Measurements from ENCODE around the gene SMAD1.
"Not testable (repeated sequence)": the region's sequence is repeated elsewhere in the genome, so short reads cannot be mapped to it uniquely, and the experiment has no call there.

Gene SMAD1

DNA sequence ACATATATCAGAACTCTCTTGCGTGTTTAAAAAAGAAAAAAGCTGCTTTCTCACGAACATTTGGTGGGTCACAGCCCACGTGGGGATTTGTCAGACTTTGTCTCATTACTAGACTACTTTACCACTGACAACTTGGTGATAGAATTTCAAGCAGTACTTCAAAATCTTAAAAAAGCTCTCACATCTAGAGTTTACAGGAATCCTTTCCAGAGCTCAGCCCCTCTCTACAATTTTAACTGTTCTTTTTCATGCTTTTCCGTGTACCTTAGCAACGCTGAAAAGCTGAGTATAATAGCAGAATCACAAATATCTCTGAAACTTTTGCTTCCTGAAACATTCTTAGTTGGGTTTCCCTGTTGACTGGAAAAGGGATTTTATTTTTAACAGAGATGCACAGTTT is 50.2 kb downstream of the SMAD1 start:
- Histone ChIP-seq H3K79me2 (ENCODE audit: insufficient read depth, low read length) (peaks cover 19% of the 10 kb centered on the region), H3K4me2 (ENCODE audit: low read depth, low read length, poor library complexity, severe bottlenecking) (no peak overlapping the region), H3K36me3 (ENCODE audit: insufficient read depth, low read length) (no peaks in the 10 kb centered on the region), H3K9me2 (replicated peaks; ENCODE audit: low read depth, low read length) (no peaks in the 10 kb centered on the region), H2AFZ (ENCODE audit: low read length) (no peak overlapping the region), H3K9me3 (ENCODE audit: insufficient read depth, low read depth, low read length) (no peaks in the 10 kb centered on the region), H3K4me1 (ENCODE audit: insufficient read depth, low read length, poor library complexity, severe bottlenecking) (no peaks in the 10 kb centered on the region), H3K4me3 (ENCODE audit: low read length, poor library complexity, severe bottlenecking) (no peak overlapping the region), H3K27me3 (ENCODE audit: insufficient read depth, low read length, poor library complexity, severe bottlenecking) (no peaks in the 10 kb centered on the region), H4K20me1 (ENCODE audit: insufficient read depth, low read length, poor library complexity, severe bottlenecking) (no peaks in the 10 kb centered on the region), H3F3A (ENCODE audit: low read depth) (no peaks in the 10 kb centered on the region), H3K9ac (ENCODE audit: low read depth, low read length, poor library complexity, severe bottlenecking) (no peak overlapping the region)
- TF ChIP-seq EZH2phosphoT487 (IDR thresholded peaks at IDR 0.05; ENCODE audit: borderline replicate concordance), result no peak
- TF ChIP-seq, protein P1, sequence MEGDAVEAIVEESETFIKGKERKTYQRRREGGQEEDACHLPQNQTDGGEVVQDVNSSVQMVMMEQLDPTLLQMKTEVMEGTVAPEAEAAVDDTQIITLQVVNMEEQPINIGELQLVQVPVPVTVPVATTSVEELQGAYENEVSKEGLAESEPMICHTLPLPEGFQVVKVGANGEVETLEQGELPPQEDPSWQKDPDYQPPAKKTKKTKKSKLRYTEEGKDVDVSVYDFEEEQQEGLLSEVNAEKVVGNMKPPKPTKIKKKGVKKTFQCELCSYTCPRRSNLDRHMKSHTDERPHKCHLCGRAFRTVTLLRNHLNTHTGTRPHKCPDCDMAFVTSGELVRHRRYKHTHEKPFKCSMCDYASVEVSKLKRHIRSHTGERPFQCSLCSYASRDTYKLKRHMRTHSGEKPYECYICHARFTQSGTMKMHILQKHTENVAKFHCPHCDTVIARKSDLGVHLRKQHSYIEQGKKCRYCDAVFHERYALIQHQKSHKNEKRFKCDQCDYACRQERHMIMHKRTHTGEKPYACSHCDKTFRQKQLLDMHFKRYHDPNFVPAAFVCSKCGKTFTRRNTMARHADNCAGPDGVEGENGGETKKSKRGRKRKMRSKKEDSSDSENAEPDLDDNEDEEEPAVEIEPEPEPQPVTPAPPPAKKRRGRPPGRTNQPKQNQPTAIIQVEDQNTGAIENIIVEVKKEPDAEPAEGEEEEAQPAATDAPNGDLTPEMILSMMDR (conservative IDR thresholded peaks at IDR 0.05; ENCODE audit: low read length), result no peak

DNA sequence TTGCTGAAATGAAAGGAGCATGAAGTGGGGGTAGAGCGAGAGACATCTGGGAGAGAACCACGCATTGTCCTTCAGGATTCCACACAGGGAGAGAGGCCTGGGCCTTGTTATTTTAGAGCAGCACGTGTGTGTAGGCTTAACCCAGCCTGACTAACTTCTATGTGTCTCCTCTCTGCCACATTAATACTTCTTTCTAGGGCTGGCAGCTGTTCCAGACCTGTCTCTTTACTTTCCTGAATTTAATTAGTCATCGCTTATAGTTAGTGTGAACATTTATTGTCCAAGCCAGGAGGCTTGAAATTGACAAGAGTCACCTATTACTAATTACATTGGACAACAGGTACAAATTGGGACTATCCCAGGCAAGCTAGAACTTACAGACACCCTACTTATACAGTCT is 51.3 kb downstream of the SMAD1 start:
- Histone ChIP-seq H4K20me1 (ENCODE audit: insufficient read depth, low read length, poor library complexity, severe bottlenecking) (no peaks in the 10 kb centered on the region), H3K36me3 (ENCODE audit: insufficient read depth, low read length) (no peaks in the 10 kb centered on the region), H3K4me1 (ENCODE audit: insufficient read depth, low read length, poor library complexity, severe bottlenecking) (peaks cover 3% of the 10 kb centered on the region), H2AFZ (ENCODE audit: low read length) (no peak overlapping the region), H3K9me2 (replicated peaks; ENCODE audit: low read depth, low read length) (no peaks in the 10 kb centered on the region), H3K4me3 (ENCODE audit: low read length, poor library complexity, severe bottlenecking) (no peak overlapping the region), H3F3A (ENCODE audit: low read depth) (no peaks in the 10 kb centered on the region), H3K9ac (ENCODE audit: low read depth, low read length, poor library complexity, severe bottlenecking) (no peak overlapping the region), H3K79me2 (ENCODE audit: insufficient read depth, low read length) (peaks cover 13% of the 10 kb centered on the region), H3K27me3 (ENCODE audit: insufficient read depth, low read length, poor library complexity, severe bottlenecking) (no peaks in the 10 kb centered on the region), H3K4me2 (ENCODE audit: low read depth, low read length, poor library complexity, severe bottlenecking) (no peak overlapping the region), H3K9me3 (ENCODE audit: insufficient read depth, low read depth, low read length) (no peaks in the 10 kb centered on the region)
- TF ChIP-seq, protein P1 (conservative IDR thresholded peaks at IDR 0.05; ENCODE audit: low read length), result no peak
- no peak for TF ChIP-seq EZH2phosphoT487 (IDR thresholded peaks at IDR 0.05; ENCODE audit: borderline replicate concordance)

DNA sequence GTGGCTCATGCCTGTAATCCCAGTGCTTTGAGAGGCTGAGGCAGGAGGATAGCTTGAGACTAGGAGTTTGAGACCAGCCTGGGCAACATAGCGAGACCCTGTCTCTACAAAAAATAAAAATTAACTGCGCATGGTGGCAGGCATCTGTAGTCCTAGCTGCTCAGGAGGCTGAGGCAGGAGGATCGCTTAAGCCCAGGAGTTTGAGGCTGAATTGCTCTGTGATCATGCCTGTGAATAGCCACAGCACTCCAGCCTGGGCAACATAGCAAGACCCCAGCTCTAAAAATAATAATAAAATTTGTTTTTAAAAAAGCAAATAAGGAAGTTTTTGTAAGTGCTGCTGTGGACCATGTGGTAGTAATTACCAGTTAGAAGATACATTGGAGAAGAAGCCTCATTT is 51.8 kb downstream of the SMAD1 start:
- not testable (repeated sequence) for H3K9me2 ChIP-seq (replicated peaks; ENCODE audit: low read depth, low read length); H3K36me3 ChIP-seq (ENCODE audit: insufficient read depth, low read length)

DNA sequence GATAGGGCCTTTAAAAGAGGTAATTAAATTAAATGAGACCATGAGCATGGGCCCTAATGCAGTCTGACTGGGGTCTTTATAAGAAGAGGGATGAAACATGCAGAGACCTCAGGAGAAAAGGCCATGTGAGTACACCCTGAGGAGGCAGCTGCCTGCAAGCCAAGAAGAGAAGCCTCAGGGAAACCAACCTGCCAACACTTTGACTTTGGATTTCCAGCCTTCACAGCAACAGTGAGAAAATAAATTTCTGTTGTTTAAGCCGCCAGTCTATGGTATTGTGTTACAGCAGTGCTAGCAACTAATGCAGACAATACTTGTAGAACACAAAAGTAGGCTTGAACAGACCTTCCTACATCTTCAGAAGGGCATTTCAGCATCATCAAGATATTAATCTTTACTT is 52.3 kb downstream of the SMAD1 start:
- H3K9me2 ChIP-seq (replicated peaks; ENCODE audit: low read depth, low read length), result no peaks in the 10 kb centered on the region
- TF ChIP-seq EZH2phosphoT487 (IDR thresholded peaks at IDR 0.05; ENCODE audit: borderline replicate concordance), result no peak
- TF ChIP-seq, protein P1 (conservative IDR thresholded peaks at IDR 0.05; ENCODE audit: low read length), result no peak
- H3F3A ChIP-seq (ENCODE audit: low read depth), result no peaks in the 10 kb centered on the region
- no peak overlapping the region for H2AFZ ChIP-seq (ENCODE audit: low read length)
- no peaks in the 10 kb centered on the region for H3K9me3 ChIP-seq (ENCODE audit: insufficient read depth, low read depth, low read length)
- H3K79me2 ChIP-seq (ENCODE audit: insufficient read depth, low read length), result peaks cover 6% of the 10 kb centered on the region
- H3K36me3 ChIP-seq (ENCODE audit: insufficient read depth, low read length), result no peaks in the 10 kb centered on the region
- no peaks in the 10 kb centered on the region for H4K20me1 ChIP-seq (ENCODE audit: insufficient read depth, low read length, poor library complexity, severe bottlenecking)
- peaks cover 3% of the 10 kb centered on the region for H3K4me1 ChIP-seq (ENCODE audit: insufficient read depth, low read length, poor library complexity, severe bottlenecking)
- no peaks in the 10 kb centered on the region for H3K27me3 ChIP-seq (ENCODE audit: insufficient read depth, low read length, poor library complexity, severe bottlenecking)
- no peak overlapping the region for H3K9ac ChIP-seq (ENCODE audit: low read depth, low read length, poor library complexity, severe bottlenecking)
- H3K4me2 ChIP-seq (ENCODE audit: low read depth, low read length, poor library complexity, severe bottlenecking), result no peak overlapping the region
- H3K4me3 ChIP-seq (ENCODE audit: low read length, poor library complexity, severe bottlenecking), result no peak overlapping the region

More for the DNA sequence above, 51.8 kb downstream of the SMAD1 start:
- H3K4me1 ChIP-seq (ENCODE audit: insufficient read depth, low read length, poor library complexity, severe bottlenecking); H3K4me2 ChIP-seq (ENCODE audit: low read depth, low read length, poor library complexity, severe bottlenecking); H3K27me3 ChIP-seq (ENCODE audit: insufficient read depth, low read length, poor library complexity, severe bottlenecking); H3K9me3 ChIP-seq (ENCODE audit: insufficient read depth, low read depth, low read length); H4K20me1 ChIP-seq (ENCODE audit: insufficient read depth, low read length, poor library complexity, severe bottlenecking); H2AFZ ChIP-seq (ENCODE audit: low read length); H3K9ac ChIP-seq (ENCODE audit: low read depth, low read length, poor library complexity, severe bottlenecking); H3F3A ChIP-seq (ENCODE audit: low read depth); H3K4me3 ChIP-seq (ENCODE audit: low read length, poor library complexity, severe bottlenecking): not testable (repeated sequence)
- peaks cover 10% of the 10 kb centered on the region for H3K79me2 ChIP-seq (ENCODE audit: insufficient read depth, low read length)
